AG20443 (cell line): ENCODE results near the gene FLT3LG.
A peak's percentile ranks its signal among the peaks of the same experiment; 100 is the strongest.

Experiments used
- DNase-seq: peaks from one replicate; pipeline ENCODE4 v3.0.0; 2012; ENCODE audit warnings: low spot score, mixed read lengths

The FLT3LG gene

GRCh38 chr19:49473868-49474541, at the start of gene FLT3LG:
Gene FLT3LG (plus strand): TSS chr19:49474215. CDS start chr19:49474640, 425 bp downstream.
- DNase-seq: peak; percentile 94

DNA sequence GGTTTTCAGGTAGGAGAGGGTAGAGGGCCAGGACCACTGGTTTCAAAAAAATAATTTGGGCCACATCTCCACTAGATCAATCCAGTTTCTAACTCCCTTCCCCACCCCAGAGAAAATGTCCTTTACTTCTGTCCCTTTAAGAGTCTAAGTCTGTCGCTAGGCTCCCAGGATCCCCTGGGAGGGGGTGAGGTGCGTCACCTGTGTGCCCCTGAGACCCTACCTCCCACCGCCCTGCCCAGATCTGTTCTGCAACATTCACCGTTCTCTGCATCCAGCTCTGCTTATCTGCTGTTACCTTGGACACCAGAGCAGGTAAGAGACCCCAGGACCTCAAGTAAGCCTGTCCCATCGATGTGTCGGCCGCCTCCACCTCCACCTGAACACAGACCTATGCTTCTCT, 48.8 kb upstream of the FLT3LG start, which contains the start of gene GFY:
Gene GFY, plus strand, starts transcription at position 211 of the 400 bp plus-strand sequence. CDS start 1,043 bp downstream, outside the sequence.
- DNase-seq: no peak

DNA sequence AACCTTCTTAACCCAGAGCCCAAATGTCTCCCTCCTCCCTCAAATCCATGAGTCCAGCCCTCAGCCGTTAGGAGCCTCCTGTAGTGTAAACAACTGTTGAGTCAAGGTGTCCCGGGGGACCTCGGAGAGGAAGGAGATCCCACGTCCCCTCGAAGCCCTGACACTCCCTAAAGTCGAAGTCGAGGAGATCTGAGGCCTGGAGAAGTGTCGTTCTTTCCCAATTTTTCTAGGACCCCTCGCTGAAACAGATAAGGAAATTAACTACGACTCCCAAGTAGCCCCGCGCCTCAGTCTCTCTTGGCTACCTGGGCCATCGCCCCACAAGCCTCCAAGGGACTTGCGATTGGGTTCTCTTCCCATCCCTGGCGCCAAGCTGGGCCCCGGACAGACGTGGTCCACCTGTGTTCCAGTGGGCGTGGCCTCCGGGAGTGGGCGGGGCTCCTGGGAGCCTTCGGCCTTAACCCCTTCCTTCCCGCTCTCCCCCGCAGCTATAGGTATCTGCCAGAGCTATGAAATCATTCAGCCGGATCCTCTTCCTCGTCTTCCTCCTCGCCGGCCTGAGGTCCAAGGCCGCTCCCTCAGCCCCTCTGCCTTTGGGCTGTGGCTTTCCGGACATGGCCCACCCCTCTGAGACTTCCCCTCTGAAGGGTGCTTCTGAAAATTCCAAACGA, 48.0 kb upstream of the FLT3LG start:
- DNase-seq: no peak

GRCh38 chr19:49427339-49427738, 46.7 kb upstream of the FLT3LG start:
- no peak for DNase-seq

GRCh38 chr19:49427855-49428546, 46.0 kb upstream of the FLT3LG start:
- DNase-seq: peak; percentile 59

- DNase-seq: no peak
These were observed 45.2 kb upstream of the FLT3LG start for GRCh38 chr19:49428547-49429451.

GRCh38 chr19:49430172-49430677, 43.8 kb upstream of the FLT3LG start:
- DNase-seq: no peak

DNA sequence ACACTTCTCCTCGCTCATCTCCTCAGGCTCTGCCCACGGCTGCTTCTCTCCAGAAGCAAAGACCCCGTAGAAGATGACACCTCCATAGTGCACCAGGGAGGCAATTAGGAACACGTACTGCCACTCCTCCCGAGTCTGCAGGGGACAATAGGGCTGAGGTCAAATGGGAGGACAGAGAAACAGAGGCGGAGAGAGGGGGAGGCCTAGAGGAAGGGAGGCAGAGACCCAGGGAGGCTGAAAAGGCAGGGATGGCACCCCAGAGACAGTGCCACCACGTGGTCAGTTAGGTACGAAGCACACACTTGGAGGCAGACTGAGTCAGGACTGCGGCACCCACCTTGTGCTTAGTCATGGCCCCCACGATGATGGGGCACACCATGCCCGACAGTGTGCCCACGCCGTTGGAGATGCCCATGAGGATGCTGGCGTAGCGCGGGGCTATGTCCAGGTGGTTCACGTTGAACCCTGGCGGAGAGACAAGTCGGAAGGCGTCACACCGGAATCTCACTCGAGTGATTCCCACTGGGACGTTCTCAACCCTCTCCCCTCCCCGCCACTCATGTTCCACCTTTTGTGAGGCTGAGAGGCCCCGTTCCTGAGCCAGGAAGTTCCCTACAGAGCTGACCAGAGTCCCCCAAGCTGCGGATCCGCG, 43.2 kb upstream of the FLT3LG start:
- no peak for DNase-seq

- DNase-seq: no peak
These were observed 42.7 kb upstream of the FLT3LG start for GRCh38 chr19:49431330-49431749.

DNA sequence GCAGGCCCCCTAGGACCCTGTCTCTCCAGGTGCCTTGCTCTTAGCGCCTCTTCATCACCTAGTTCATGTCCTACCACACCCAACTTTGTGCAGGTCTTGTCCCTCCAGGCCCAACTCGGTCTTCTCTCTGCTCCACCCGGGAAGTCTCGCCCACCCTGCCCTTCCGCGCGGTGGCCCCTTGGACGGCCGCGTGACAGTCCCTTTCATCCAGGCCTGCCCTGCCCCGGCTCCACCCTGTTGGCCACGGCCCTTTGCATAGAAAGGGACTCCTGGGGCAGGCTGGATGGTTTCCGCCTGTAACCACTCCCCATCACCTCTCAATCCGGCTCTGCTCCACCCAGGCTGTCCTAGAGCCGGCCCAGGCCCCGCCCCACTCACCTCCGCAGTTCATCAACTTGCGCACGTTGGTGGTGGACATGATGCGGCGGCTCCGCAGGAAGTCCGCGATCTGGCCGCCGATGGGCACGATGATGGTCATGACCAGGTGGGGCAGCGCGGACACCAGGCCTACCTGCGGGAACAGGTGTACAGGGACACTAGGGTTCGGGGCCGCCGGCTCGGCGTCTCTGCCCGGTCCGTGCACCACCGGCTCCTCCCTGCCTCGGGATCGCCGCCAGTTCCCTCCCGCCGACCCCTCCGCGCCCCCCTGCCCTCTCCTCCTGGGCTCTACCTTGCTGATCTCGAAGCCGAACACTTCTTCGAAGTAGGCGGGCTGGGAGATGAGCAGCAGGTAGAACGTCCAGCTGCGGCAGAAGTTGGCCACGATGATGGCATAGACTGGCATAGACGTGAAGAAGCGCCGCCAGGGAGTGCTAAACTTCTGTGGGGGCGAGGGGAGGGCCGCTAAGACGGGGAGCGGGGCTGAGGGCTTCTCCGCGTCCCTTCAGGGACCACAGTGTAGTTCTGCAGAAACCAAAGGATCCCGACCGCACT, 41.6 kb upstream of the FLT3LG start:
- no peak for DNase-seq

GRCh38 chr19:49433240-49433901, 40.6 kb upstream of the FLT3LG start:
- DNase-seq: no peak

- no peak for DNase-seq
These were observed 39.0 kb upstream of the FLT3LG start for GRCh38 chr19:49434907-49435583.

GRCh38 chr19:49435670-49436069, 38.3 kb upstream of the FLT3LG start:
- no peak for DNase-seq

DNA sequence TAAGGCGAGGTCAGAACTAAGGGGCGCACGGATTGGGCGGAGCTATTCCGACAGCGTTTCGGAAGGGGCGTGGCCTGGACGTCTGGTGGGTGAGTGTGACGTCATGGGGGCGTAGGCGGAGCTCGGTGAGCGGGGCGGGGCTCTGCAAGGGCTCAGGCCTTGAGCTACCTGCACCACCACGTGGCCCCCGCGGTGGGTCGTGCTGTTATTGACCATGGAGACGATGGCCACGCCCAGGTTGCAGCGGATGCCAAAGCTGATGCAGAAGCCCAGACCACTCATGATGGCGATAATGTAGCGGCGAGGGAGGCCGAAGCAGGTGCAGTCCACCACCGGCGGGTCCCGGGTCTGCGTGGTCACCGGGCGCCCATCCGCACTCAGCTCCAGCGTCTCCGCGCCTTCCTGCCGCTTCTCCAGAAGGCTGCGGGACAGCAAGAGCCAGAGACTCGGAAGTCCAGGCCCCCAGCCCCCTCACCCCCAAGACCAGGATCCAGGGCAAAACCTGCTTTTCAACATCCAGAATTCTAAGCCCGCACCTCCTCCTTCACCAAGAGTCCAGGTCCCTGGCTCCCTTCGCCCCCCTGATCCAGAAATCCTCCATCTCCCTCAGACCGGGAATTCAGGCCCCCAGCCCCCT, 37.5 kb upstream of the FLT3LG start:
- DNase-seq: no peak

DNA sequence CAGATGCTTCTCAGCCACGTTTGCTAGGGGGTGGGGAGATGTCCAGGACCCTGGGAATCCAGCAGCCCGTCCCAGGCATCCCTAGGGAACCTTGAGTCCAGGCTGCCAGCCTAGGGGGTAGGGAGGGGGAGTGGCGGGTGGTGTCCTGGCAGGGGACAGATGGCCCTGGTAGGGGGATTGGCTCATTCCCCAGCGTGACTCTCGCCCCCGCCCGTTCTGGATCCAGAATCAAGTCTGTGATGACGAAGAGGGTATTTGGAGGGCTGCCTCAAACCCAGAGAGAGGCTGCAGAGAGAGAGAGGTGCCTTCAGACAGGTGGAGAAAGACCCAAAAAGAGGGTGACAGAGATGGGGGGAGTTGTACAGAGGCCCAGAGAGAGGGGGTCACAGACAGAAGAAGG, 36.8 kb upstream of the FLT3LG start:
- DNase-seq: no peak

GRCh38 chr19:49438261-49438660, 35.8 kb upstream of the FLT3LG start:
- DNase-seq: no peak

DNA sequence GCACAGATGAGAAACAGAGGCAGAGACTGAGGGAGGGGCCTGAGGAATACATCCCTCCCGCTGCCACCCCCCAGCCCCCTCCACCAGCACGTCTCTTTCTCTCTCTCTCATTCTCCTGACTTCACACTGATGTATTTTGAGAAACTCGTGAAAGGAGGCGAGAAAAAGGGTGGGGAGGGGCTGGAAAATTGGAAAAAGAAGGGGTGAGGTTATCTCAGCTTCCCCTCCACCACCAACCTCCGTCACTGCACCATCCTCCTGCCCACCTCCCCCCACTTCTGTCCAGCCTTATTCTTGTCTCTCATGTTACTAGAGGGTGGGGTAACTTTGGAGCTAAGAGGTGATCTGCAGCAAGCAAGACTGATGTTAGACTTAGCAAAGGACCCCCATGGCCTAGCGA, 34.2 kb upstream of the FLT3LG start:
- no peak for DNase-seq

- DNase-seq: no peak
These were observed 33.4 kb upstream of the FLT3LG start for GRCh38 chr19:49440439-49441209.
